K562 (cell line): ENCODE measurements around the gene FAAH. TPM values are rescaled to one million over a fixed set of nuclear protein-coding genes. Genes with fewer than 3 reads are reported as not detected.

Experiments
- ATAC-seq: fragments of 200-7000 bp; cut with Tn5 transposase; 3 replicates; pipeline ENCODE4 v1.9.1; 2020; ENCODE audit warnings: moderate library complexity
- BruUV-seq: library from RNA; stranded (reverse); fragments of 400-500 nt; replicated peaks from 2 replicates; lab custom pipeline; 2021; lab: Mats Ljungman, UMichigan
- CTCF ChIA-PET: fragments of 300-600 bp; formaldehyde crosslinking; extraction: SDS; loops from one replicate; lab custom pipeline; 2021; ENCODE audit warnings: low intra/inter-chr PET ratio; lab: Yijun Ruan, JAX
- POLR2A ChIA-PET: fragments of 300-600, 350-650 bp; sonication (Branson Sonifier 250); formaldehyde crosslinking; extraction: SDS; loops from one replicate; lab custom pipeline; 2021; ENCODE audit warnings: antibody characterized with exemption, inconsistent platforms; lab: Yijun Ruan, JAX
- DNase-seq, 4 experiments: peaks; one replicate each; pipeline versions ENCODE4 v3.0.0 to v3.0.0-alpha.2; 2011 to 2018; ENCODE audit warnings: low spot score in 3 of 4, mixed read lengths in 3 of 4; ENCODE audit errors: extremely low read depth in 1 of 4
- FAIRE-seq: peaks from 2 replicates; lab custom pipeline; 2011; peaks lifted over from hg19 to GRCh38; lab: Jason Lieb, UNC
- H2AFZ ChIP-seq: 2 replicates; pipeline ENCODE4 v1.6.0; 2011; ENCODE audit warnings: low read depth, low read length, control low read depth, inconsistent platforms
- H3K27ac ChIP-seq: fragments of 200-600 bp; 3 replicates; pipeline ENCODE4 v1.8.0; 2011; ENCODE audit warnings: low read depth, mild to moderate bottlenecking, control low read depth, inconsistent platforms, low read length, moderate library complexity, mixed read lengths; ENCODE audit errors: extremely low read depth
- H3K27me3 ChIP-seq, 2 experiments: fragments of 300-600 bp in 1 of 2; 2 replicates in 1 of 2; 3 replicates in 1 of 2; pipeline versions ENCODE4 v1.6.0 to v1.8.0; 2011; ENCODE audit warnings: inconsistent platforms in 2 of 2, low read length in 2 of 2, mild to moderate bottlenecking in 1 of 2, mixed read lengths in 1 of 2, moderate library complexity in 1 of 2; ENCODE audit not compliant: control insufficient read depth in 2 of 2, insufficient read depth in 2 of 2
- H3K36me3 ChIP-seq: fragments of 300-600 bp; 3 replicates; pipeline ENCODE4 v1.8.0; 2011; ENCODE audit warnings: mild to moderate bottlenecking, low read length, inconsistent platforms; ENCODE audit not compliant: control insufficient read depth, insufficient read depth
- H3K4me1 ChIP-seq, 2 experiments: fragments of 200-600 bp in 1 of 2; replicated peaks in 1 of 2; 2 replicates in 1 of 2; 3 replicates in 1 of 2; pipeline versions ENCODE4 v1.5.1 to v1.8.0; 2011; ENCODE audit warnings: inconsistent platforms in 2 of 2, low read length in 2 of 2, mild to moderate bottlenecking in 1 of 2, mixed read lengths in 1 of 2, moderate library complexity in 1 of 2; ENCODE audit not compliant: control insufficient read depth in 2 of 2, insufficient read depth in 2 of 2
- H3K4me2 ChIP-seq: 2 replicates; pipeline ENCODE4 v1.6.1; 2011; ENCODE audit warnings: low read length, control low read depth, inconsistent platforms, mixed read lengths; ENCODE audit not compliant: insufficient read depth
- H3K4me3 ChIP-seq: fragments of 200-600 bp; sonication (generic), shearing (Covaris generic); 2 replicates; pipeline ENCODE4 v1.5.1; 2016; ENCODE audit warnings: control low read depth, inconsistent platforms
- H3K79me2 ChIP-seq: fragments of 200-600 bp; 3 replicates; pipeline ENCODE4 v1.8.0; 2011; ENCODE audit warnings: low read length, inconsistent platforms; ENCODE audit not compliant: control insufficient read depth, insufficient read depth
- H3K9ac ChIP-seq, 2 experiments: 2 replicates each; pipeline versions ENCODE4 v1.6.0 to v1.6.1; 2011; ENCODE audit warnings: low read depth in 2 of 2, low read length in 2 of 2, control low read depth in 1 of 2, inconsistent platforms in 1 of 2, mild to moderate bottlenecking in 1 of 2, mixed read lengths in 1 of 2; ENCODE audit not compliant: insufficient read depth in 1 of 2
- H3K9me1 ChIP-seq: one replicate; pipeline ENCODE4 v1.6.0; 2011; ENCODE audit warnings: inconsistent platforms, mild to moderate bottlenecking, low read length, moderate library complexity; ENCODE audit not compliant: control insufficient read depth, insufficient read depth
- H3K9me3 ChIP-seq: replicated peaks from 2 replicates; pipeline ENCODE4 v1.5.1; 2011; ENCODE audit warnings: low read depth, low read length, inconsistent platforms; ENCODE audit not compliant: control insufficient read depth, insufficient read depth
- H4K20me1 ChIP-seq: replicated peaks from 2 replicates; pipeline ENCODE4 v1.6.1; 2011; ENCODE audit warnings: low read length, inconsistent platforms, mixed read lengths; ENCODE audit not compliant: control insufficient read depth, insufficient read depth
- KDM5B ChIP-seq: fragments of 200-600 bp; sonication (generic); IDR thresholded peaks from 2 replicates; pipeline ENCODE4 v1.6.1; 2012; ENCODE audit warnings: low read depth, mild to moderate bottlenecking, moderate library complexity, low read length, control low read depth, inconsistent platforms; ENCODE audit not compliant: insufficient replicate concordance
- NR2C1 ChIP-seq, 2 experiments: fragments of 450-650 bp; IDR thresholded peaks; 2 replicates each; pipeline ENCODE4 v1.6.1; 2017; ENCODE audit warnings: mild to moderate bottlenecking in 2 of 2, antibody characterized with exemption in 1 of 2, inconsistent platforms in 1 of 2, missing compliant biosample characterization in 1 of 2, missing genetic modification characterization in 1 of 2
- TAF7 ChIP-seq: fragments of 450-650 bp; IDR thresholded peaks from 2 replicates; pipeline ENCODE4 v1.6.1; 2016; ENCODE audit warnings: missing genetic modification characterization, missing compliant biosample characterization
- TAL1 ChIP-seq: fragments of 450-650 bp; IDR thresholded peaks from 2 replicates; pipeline ENCODE4 v1.6.1; 2016; ENCODE audit warnings: mild to moderate bottlenecking
- TRIM28 ChIP-seq: fragments of 450-650 bp; IDR thresholded peaks from 2 replicates; pipeline ENCODE4 v1.6.1; 2017
- XRCC3 ChIP-seq: fragments of 450-650 bp; IDR thresholded peaks from 2 replicates; pipeline ENCODE4 v1.6.1; 2017; ENCODE audit warnings: mild to moderate bottlenecking, moderate library complexity
- ZNF696 ChIP-seq: fragments of 250-450 bp; sonication (Bioruptor Pico); conservative IDR thresholded peaks from 2 replicates; pipeline ENCODE4 v1.4.0; 2020; ENCODE audit warnings: mild to moderate bottlenecking, moderate library complexity
- WGBS: fragments of 100-300 bp; shearing (Covaris generic); methylation state at CpG from one replicate; pipeline ENCODE4 v1.1.6; 2016; ENCODE audit warnings: low coverage, mixed read lengths; ENCODE audit not compliant: insufficient coverage; ENCODE audit errors: missing lambda C conversion rate; 5-methylcytosine and 5-hydroxymethylcytosine counted together
- in situ Hi-C: fragments of 300-500 bp; cut with MboI; formaldehyde crosslinking; loops from 4 replicates; pipeline ENCODE4 v1.15.0; 2018; ENCODE audit warnings: inconsistent platforms, mixed read lengths
- intact Hi-C: fragments of 100-400 bp; cut with micrococcal nuclease; formaldehyde crosslinking; loops from 2 replicates; pipeline ENCODE4 v1.14.2; 2022
- polyA plus RNA-seq, 8 experiments: library from polyadenylated mRNA; depleted of rRNA in 4 of 8; stranded (reverse) in 5 of 8; unstranded in 3 of 8; fragments of >200 nt; fragmentation: Nextera tagmentation in 2 of 8; fragmentation: Illumina TruSeq in 1 of 8; extraction: Ambion mirVana in 2 of 8; extraction: Trizol in 1 of 8; gene quantifications; 2 replicates each; pipeline versions ENCODE4 v1.2.1 to v1.2.3, GENCODE V29; 2011 to 2014; ENCODE audit warnings: inconsistent platforms in 1 of 8, missing spikeins in 1 of 8
- total RNA-seq, 7 experiments: library from RNA; depleted of rRNA in 6 of 7; stranded (reverse); fragments of >200 nt in 6 of 7; fragmentation: Illumina TruSeq in 2 of 7; extraction: Trizol in 2 of 7; gene quantifications; 2 replicates each; pipeline versions ENCODE4 v1.2.1 to v1.2.3, GENCODE V29; 2011 to 2021; ENCODE audit warnings: low replicate concordance in 1 of 7
- TF ChIP-seq, protein P1 (sequence below): sonication (generic); formaldehyde crosslinking; IDR thresholded peaks from 2 replicates; pipeline ENCODE4 v1.8.0; 2022; ENCODE audit warnings: missing genetic modification reagents, mild to moderate bottlenecking, moderate library complexity, borderline replicate concordance
- TF ChIP-seq, protein P2 (sequence below), 2 experiments: fragments of 450-650 bp; formaldehyde crosslinking in 1 of 2; IDR thresholded peaks; 2 replicates each; pipeline versions ENCODE4 v1.4.0 to v1.6.1; 2014 to 2020; ENCODE audit warnings: mild to moderate bottlenecking in 2 of 2, borderline replicate concordance in 1 of 2, low read depth in 1 of 2
- TF ChIP-seq, protein P3 (sequence below): fragments of 450-650 bp; conservative IDR thresholded peaks from 2 replicates; pipeline ENCODE4 v1.6.1; 2016; ENCODE audit warnings: missing genetic modification characterization, low read depth, mild to moderate bottlenecking, missing compliant biosample characterization, moderate library complexity
- TF ChIP-seq, protein P4 (sequence below): IDR thresholded peaks from 2 replicates; pipeline ENCODE4 v1.6.1; 2014; ENCODE audit warnings: antibody characterized with exemption

Gene FAAH
- total and polyA plus RNA-seq, 9 of the 15 experiments (the other 6 are each of a cell fraction or from before 2014, with no cell fraction given) = 0.06 to 1.1 (median 0.32) TPM

DNA sequence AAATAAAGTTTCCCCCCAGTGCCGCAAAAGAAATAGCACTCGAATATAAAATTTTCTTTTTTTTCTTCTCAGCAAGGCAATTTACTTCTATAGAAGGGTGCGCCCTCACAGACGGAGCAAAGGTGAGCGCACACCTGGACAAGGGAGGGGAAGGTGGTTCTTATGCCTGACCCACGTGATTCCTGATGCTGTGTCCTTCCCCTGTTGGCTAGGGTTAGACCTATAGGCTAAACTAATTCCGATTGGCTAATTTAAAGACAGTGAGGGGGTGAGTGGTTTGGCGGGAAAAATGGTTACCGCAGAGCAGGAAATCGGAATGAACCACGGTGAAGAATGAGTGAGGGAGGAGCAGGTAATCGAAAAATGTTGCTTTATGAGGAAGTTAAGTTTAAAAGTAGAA lies 607 bp upstream of the FAAH start:
- no peak overlapping the region for H2AFZ ChIP-seq
- no peaks in the 10 kb centered on the region for H4K20me1 ChIP-seq
- no peak overlapping the region for H3K9ac ChIP-seq
- peaks cover 0 to 11% of the 10 kb centered on the region in 2 experiments; a peak in 3 of 5 replicates for H3K4me1 ChIP-seq
- intact Hi-C loops = no loop called here
- no peaks in the 10 kb centered on the region for H3K79me2 ChIP-seq
- no peak for DNase-seq
- no peak overlapping the region for H3K27ac ChIP-seq
- no peak overlapping the region for H3K4me2 ChIP-seq
- H3K27me3 ChIP-seq = peaks cover 24 to 29% of the 10 kb centered on the region in 2 experiments
- no peak for ATAC-seq
- no peaks in the 10 kb centered on the region for H3K9me1 ChIP-seq
- CTCF ChIA-PET = interaction anchor here (0.6 to 0.7 kb wide), 2 partner anchors 9 to 13 kb away, joined by 3 read pairs; no protein-coding TSS in a partner anchor
- no peak overlapping the region for H3K4me3 ChIP-seq
- no TSS peak for BruUV-seq
- no peak for FAIRE-seq
- H3K9me3 ChIP-seq = peaks cover 12% of the 10 kb centered on the region
- WGBS = 42% methylated on average over 12 of the region's 12 CpGs
- no peaks in the 10 kb centered on the region for H3K36me3 ChIP-seq
- in situ Hi-C loops = no loop called here
- POLR2A ChIA-PET = no interaction called here
- TF ChIP-seq, protein P1, sequence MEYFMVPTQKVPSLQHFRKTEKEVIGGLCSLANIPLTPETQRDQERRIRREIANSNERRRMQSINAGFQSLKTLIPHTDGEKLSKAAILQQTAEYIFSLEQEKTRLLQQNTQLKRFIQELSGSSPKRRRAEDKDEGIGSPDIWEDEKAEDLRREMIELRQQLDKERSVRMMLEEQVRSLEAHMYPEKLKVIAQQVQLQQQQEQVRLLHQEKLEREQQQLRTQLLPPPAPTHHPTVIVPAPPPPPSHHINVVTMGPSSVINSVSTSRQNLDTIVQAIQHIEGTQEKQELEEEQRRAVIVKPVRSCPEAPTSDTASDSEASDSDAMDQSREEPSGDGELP (CRISPR knock-in tag) = no peak
- TF ChIP-seq TAF7 (no peak), KDM5B (no peak), NR2C1 (IDR thresholded peaks at IDR 0.05) (no peak), NR2C1 (tag; IDR thresholded peaks at IDR 0.05) (no peak), ZNF696 (CRISPR knock-in tag) (no peak), TAL1 (no peak), TRIM28 (peak; percentile 96), XRCC3 (peak; percentile 83; the same call in 1 of the 2 replicates)
- TF ChIP-seq, protein P2, sequence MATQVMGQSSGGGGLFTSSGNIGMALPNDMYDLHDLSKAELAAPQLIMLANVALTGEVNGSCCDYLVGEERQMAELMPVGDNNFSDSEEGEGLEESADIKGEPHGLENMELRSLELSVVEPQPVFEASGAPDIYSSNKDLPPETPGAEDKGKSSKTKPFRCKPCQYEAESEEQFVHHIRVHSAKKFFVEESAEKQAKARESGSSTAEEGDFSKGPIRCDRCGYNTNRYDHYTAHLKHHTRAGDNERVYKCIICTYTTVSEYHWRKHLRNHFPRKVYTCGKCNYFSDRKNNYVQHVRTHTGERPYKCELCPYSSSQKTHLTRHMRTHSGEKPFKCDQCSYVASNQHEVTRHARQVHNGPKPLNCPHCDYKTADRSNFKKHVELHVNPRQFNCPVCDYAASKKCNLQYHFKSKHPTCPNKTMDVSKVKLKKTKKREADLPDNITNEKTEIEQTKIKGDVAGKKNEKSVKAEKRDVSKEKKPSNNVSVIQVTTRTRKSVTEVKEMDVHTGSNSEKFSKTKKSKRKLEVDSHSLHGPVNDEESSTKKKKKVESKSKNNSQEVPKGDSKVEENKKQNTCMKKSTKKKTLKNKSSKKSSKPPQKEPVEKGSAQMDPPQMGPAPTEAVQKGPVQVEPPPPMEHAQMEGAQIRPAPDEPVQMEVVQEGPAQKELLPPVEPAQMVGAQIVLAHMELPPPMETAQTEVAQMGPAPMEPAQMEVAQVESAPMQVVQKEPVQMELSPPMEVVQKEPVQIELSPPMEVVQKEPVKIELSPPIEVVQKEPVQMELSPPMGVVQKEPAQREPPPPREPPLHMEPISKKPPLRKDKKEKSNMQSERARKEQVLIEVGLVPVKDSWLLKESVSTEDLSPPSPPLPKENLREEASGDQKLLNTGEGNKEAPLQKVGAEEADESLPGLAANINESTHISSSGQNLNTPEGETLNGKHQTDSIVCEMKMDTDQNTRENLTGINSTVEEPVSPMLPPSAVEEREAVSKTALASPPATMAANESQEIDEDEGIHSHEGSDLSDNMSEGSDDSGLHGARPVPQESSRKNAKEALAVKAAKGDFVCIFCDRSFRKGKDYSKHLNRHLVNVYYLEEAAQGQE (IDR thresholded peaks at IDR 0.05; ENCODE audit: borderline replicate concordance) = no peak
- TF ChIP-seq, protein P2 (CRISPR knock-in tag; IDR thresholded peaks at IDR 0.05; ENCODE audit: low read depth) = no peak
- TF ChIP-seq, protein P3, sequence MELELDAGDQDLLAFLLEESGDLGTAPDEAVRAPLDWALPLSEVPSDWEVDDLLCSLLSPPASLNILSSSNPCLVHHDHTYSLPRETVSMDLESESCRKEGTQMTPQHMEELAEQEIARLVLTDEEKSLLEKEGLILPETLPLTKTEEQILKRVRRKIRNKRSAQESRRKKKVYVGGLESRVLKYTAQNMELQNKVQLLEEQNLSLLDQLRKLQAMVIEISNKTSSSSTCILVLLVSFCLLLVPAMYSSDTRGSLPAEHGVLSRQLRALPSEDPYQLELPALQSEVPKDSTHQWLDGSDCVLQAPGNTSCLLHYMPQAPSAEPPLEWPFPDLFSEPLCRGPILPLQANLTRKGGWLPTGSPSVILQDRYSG (tag) = no peak
- TF ChIP-seq, protein P4, sequence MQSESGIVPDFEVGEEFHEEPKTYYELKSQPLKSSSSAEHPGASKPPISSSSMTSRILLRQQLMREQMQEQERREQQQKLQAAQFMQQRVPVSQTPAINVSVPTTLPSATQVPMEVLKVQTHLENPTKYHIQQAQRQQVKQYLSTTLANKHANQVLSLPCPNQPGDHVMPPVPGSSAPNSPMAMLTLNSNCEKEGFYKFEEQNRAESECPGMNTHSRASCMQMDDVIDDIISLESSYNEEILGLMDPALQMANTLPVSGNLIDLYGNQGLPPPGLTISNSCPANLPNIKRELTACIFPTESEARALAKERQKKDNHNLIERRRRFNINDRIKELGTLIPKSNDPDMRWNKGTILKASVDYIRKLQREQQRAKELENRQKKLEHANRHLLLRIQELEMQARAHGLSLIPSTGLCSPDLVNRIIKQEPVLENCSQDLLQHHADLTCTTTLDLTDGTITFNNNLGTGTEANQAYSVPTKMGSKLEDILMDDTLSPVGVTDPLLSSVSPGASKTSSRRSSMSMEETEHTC = no peak
